Psoas muscle (tissue), 8 donors: ENCODE data around the gene ZBTB46. TPM values are rescaled to one million over a fixed set of nuclear protein-coding genes. Genes with fewer than 3 reads are reported as not detected.

Source experiments
- ATAC-seq, 4 donors: fragments of 200-7000 bp; cut with Tn5 transposase; one replicate each; pipeline ENCODE4 v1.9.1; 2020; ENCODE audit warnings: moderate library complexity in 3 of 4, mild to moderate bottlenecking in 2 of 4
- DNase-seq, 2 donors: peaks; one replicate each; pipeline ENCODE4 v3.0.0-alpha.2; 2020
- H3K27ac ChIP-seq: fragments of 200-600 bp; one replicate; pipeline ENCODE4 v1.8.0; 2022
- H3K27me3 ChIP-seq, 3 donors: fragments of 200-600 bp in 1 of 3; one replicate each; pipeline versions ENCODE4 v1.6.1 to v1.8.0; 2013 to 2022; ENCODE audit warnings: low read length in 2 of 3, mild to moderate bottlenecking in 2 of 3, moderate library complexity in 1 of 3; ENCODE audit not compliant: insufficient read depth in 3 of 3
- H3K36me3 ChIP-seq, 2 donors: fragments of 200-600 bp in 1 of 2; one replicate each; pipeline versions ENCODE4 v1.6.1 to v1.8.0; 2013 to 2022; ENCODE audit warnings: low read depth in 1 of 2, mild to moderate bottlenecking in 1 of 2, moderate library complexity in 1 of 2; ENCODE audit not compliant: insufficient read depth in 1 of 2
- H3K4me1 ChIP-seq: fragments of 200-600 bp; one replicate; pipeline ENCODE4 v1.8.0; 2022
- H3K4me3 ChIP-seq: fragments of 200-600 bp; one replicate; pipeline ENCODE4 v1.8.0; 2022; ENCODE audit warnings: mild to moderate bottlenecking
- H3K9me3 ChIP-seq: fragments of 200-600 bp; one replicate; pipeline ENCODE4 v1.8.0; 2022
- CTCF ChIP-seq: fragments of 200-600 bp; IDR thresholded peaks from one replicate; pipeline ENCODE4 v1.8.0; 2022; ENCODE audit warnings: antibody characterized with exemption
- WGBS, 3 donors: extraction: QIAGEN DNeasy Blood & Tissue Kit; methylation state at CpG; one replicate each; pipeline versions ENCODE4 v1.1.6 to v1.1.7; 2013; 5-methylcytosine and 5-hydroxymethylcytosine counted together
- intact Hi-C, 2 donors: fragments of 100-400 bp; cut with DNase I; formaldehyde crosslinking; loops; one replicate each; pipeline versions ENCODE4 v1.11.0 to v1.14.2; 2022
- polyA plus RNA-seq, 3 donors: library from polyadenylated mRNA; stranded (reverse); fragments of 200-250 nt; gene quantifications; one replicate each; pipeline ENCODE4 v1.2.3, GENCODE V29; 2013
- total RNA-seq, 4 donors: library from RNA; stranded (reverse); fragmentation: NEBNext Ultra II Directional in 2 of 4; extraction: Animal tissue kit (Norgen Biotek cat#: 25700) in 2 of 4; gene quantifications; one replicate each; pipeline versions ENCODE4 v1.2.1 to v1.2.4, GENCODE V29; 2021 to 2023
- donor health status: healthy with polysubstance abuse.
- donor health status: DM: no; HTN: no; CAD: no; lungs with moderate emphysema.
- donor health status: Bipolar disorder and iron deficiency.
- donor health status: healthy.
- donor health status: DM: yes; HTN: yes; CAD: no.
- donor health status: DM: no; HTN: no; CAD: no.
- donor health status: DM: no; HTN: no; CAD: no.
- donor health status: DM: yes; HTN: yes; CAD: no.

The ZBTB46 gene
- total and polyA plus RNA-seq, 7 donors = 1.3 to 6.4 (median 4.5) TPM

- no peak overlapping the region for H3K4me3 ChIP-seq
- ATAC-seq (no peak), DNase-seq (no peak)
- no peaks in the 10 kb centered on the region for H3K9me3 ChIP-seq
- intact Hi-C loops = no loop called here
- no peak for TF ChIP-seq CTCF
- no peaks in the 10 kb centered on the region for H3K4me1 ChIP-seq
- WGBS, 3 donors = 77 to 91% (median 85%) methylated on average over 14 of the region's 14 CpGs
- H3K36me3 ChIP-seq = no peaks in the 10 kb centered on the region
- no peaks in the 10 kb centered on the region for H3K27me3 ChIP-seq
- H3K27ac ChIP-seq = no peak overlapping the region
Observed at GRCh38 chr20:63815615-63816253, 15.3 kb downstream of the ZBTB46 start.

GRCh38 chr20:63814891-63815614 lies 16.0 kb downstream of the ZBTB46 start:
- no peak for DNase-seq
- H3K4me3 ChIP-seq = no peak overlapping the region
- H3K4me1 ChIP-seq = no peaks in the 10 kb centered on the region
- no peaks in the 10 kb centered on the region for H3K27me3 ChIP-seq
- TF ChIP-seq CTCF = no peak
- WGBS, 3 donors = 65 to 79% (median 75%) methylated on average over 8 of the region's 8 CpGs
- no peaks in the 10 kb centered on the region for H3K36me3 ChIP-seq
- intact Hi-C loops = no loop called here
- H3K9me3 ChIP-seq = no peaks in the 10 kb centered on the region
- ATAC-seq = no peak
- H3K27ac ChIP-seq = no peak overlapping the region

GRCh38 chr20:63811491-63811875 lies 19.6 kb downstream of the ZBTB46 start:
- H3K4me3 ChIP-seq = no peak overlapping the region
- no peaks in the 10 kb centered on the region for H3K36me3 ChIP-seq
- intact Hi-C loops = no loop called here
- H3K4me1 ChIP-seq = no peaks in the 10 kb centered on the region
- DNase-seq (no peak), ATAC-seq (no peak)
- 77 to 80% (median 79%) methylated on average over 8 of the region's 8 CpGs for WGBS, 3 donors
- no peak overlapping the region for H3K27ac ChIP-seq
- H3K27me3 ChIP-seq = no peaks in the 10 kb centered on the region
- no peak for TF ChIP-seq CTCF
- no peaks in the 10 kb centered on the region for H3K9me3 ChIP-seq

GRCh38 chr20:63810730-63811490 lies 20.2 kb downstream of the ZBTB46 start:
- no peak for TF ChIP-seq CTCF
- H3K9me3 ChIP-seq = no peaks in the 10 kb centered on the region
- no peaks in the 10 kb centered on the region for H3K4me1 ChIP-seq
- WGBS, 3 donors = 72 to 81% (median 75%) methylated on average over 25 of the region's 25 CpGs
- DNase-seq (no peak), ATAC-seq (no peak)
- intact Hi-C loops = no loop called here
- H3K27ac ChIP-seq = no peak overlapping the region
- H3K4me3 ChIP-seq = no peak overlapping the region
- no peaks in the 10 kb centered on the region for H3K27me3 ChIP-seq
- no peaks in the 10 kb centered on the region for H3K36me3 ChIP-seq
